ENCODE results near the gene ENO1. TPM values are rescaled to one million over a fixed set of nuclear protein-coding genes. Genes with fewer than 3 reads are reported as not detected.

The ENO1 gene
- total and polyA plus RNA-seq, 2 donors (not counting 3 experiments of a cell fraction or from before 2014, with no cell fraction given): 1,111 to 1,593 TPM

DNA sequence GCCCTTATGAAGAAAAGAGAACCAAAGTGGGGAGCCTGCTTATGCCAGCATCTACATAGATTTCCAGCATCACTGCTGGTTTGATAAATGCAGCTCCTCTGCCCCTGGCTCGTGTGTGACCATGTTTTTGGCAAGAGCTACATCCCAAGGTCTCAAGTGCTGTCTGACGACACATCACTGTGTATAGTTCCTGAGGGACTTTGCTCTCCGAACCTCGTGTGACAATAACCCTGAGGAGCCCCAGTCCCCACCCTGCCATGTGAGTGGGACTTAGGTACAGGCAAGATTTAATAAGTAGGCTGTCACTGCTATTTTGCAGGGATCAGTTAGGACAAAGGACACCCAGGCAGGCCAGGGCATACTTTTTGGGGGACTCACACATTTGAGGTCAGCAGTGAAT, 32.2 kb downstream of the ENO1 start:
- no TSS peak for BruUV-seq (replicated peaks)
- Histone ChIP-seq H3K27ac (ENCODE audit: insufficient read depth, low read depth, low read length) (no peak overlapping the region), H3K4me2 (ENCODE audit: insufficient read depth, low read length) (no peak overlapping the region), H3K9ac (replicated peaks; ENCODE audit: extremely low read depth, insufficient read depth, low read length) (no peak overlapping the region), H3K9me1 (replicated peaks; ENCODE audit: control insufficient read depth, extremely low read depth, insufficient read depth, low read length) (no peaks in the 10 kb centered on the region), H3K4me1 (ENCODE audit: control insufficient read depth, extremely low read depth, insufficient read depth, low read length) (peaks cover 4% of the 10 kb centered on the region), H3K27me3 (ENCODE audit: control insufficient read depth in 2 of 2, insufficient read depth in 2 of 2, low read length in 2 of 2) (no peaks in the 10 kb centered on the region), H3K79me2 (ENCODE audit: control insufficient read depth, insufficient read depth, low read length) (no peaks in the 10 kb centered on the region), H3K9me3 (replicated peaks; ENCODE audit: control insufficient read depth, insufficient read depth, low read length) (no peaks in the 10 kb centered on the region), H4K20me1 (replicated peaks; ENCODE audit: control insufficient read depth, extremely low read depth, insufficient read depth, low read length) (no peaks in the 10 kb centered on the region), H3K4me3 (replicated peaks in 1 of 3; ENCODE audit: insufficient read depth in 1 of 3, low read depth in 1 of 3, low read length in 3 of 3) (no peak overlapping the region), H2AFZ (ENCODE audit: low read depth, low read length) (no peak overlapping the region), H3K36me3 (ENCODE audit: control insufficient read depth in 2 of 2, extremely low read depth in 1 of 2, insufficient read depth in 2 of 2, low read length in 2 of 2) (no peaks in the 10 kb centered on the region)
- DNase-seq (ENCODE audit: low read depth, low spot score) (no peak), FAIRE-seq (no peak)
- TF ChIP-seq GATA2 (IDR thresholded peaks at IDR 0.05; ENCODE audit: insufficient read depth, insufficient read length, low read depth, low read length): no peak
- TF ChIP-seq, protein P1, sequence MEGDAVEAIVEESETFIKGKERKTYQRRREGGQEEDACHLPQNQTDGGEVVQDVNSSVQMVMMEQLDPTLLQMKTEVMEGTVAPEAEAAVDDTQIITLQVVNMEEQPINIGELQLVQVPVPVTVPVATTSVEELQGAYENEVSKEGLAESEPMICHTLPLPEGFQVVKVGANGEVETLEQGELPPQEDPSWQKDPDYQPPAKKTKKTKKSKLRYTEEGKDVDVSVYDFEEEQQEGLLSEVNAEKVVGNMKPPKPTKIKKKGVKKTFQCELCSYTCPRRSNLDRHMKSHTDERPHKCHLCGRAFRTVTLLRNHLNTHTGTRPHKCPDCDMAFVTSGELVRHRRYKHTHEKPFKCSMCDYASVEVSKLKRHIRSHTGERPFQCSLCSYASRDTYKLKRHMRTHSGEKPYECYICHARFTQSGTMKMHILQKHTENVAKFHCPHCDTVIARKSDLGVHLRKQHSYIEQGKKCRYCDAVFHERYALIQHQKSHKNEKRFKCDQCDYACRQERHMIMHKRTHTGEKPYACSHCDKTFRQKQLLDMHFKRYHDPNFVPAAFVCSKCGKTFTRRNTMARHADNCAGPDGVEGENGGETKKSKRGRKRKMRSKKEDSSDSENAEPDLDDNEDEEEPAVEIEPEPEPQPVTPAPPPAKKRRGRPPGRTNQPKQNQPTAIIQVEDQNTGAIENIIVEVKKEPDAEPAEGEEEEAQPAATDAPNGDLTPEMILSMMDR (IDR thresholded peaks at IDR 0.05; ENCODE audit: extremely low read depth in 1 of 2, insufficient read depth in 1 of 2, low read depth in 1 of 2, low read length in 2 of 2): no peak
- no peak for TF ChIP-seq POLR2A (IDR thresholded peaks at IDR 0.05; ENCODE audit: low read depth, low read length)
- TF ChIP-seq FOS (IDR thresholded peaks at IDR 0.05; ENCODE audit: borderline replicate concordance, insufficient read depth, low read length): no peak
- CTCF ChIA-PET: interaction anchor here (1.0 to 3.7 kb wide), 2 partner anchors 25 to 106 kb away, joined by 3 to 40 read pairs; no protein-coding TSS in a partner anchor
- dilution Hi-C loops (cut with MboI; ENCODE audit: extremely low pct_ligation_motif_present, low sequenced_read_pairs): no loop called here
- intact Hi-C loops (cut with micrococcal nuclease): loop anchor here (5.0 kb wide), 1 partner anchor 174 kb away; no protein-coding TSS in a partner anchor
- POLR2A ChIA-PET: no interaction called here

Data from endothelial cell of umbilical vein (primary cell).